CD1c-positive myeloid dendritic cell (primary cell): ENCODE results near the gene ENG.
"Not testable (repeated sequence)": the region's sequence is repeated elsewhere in the genome, so short reads cannot be mapped to it uniquely, and the experiment has no call there.

Experiments
- DNase-seq: peaks from one replicate; pipeline ENCODE4 v3.0.0-alpha.2; 2016; ENCODE audit errors: extremely low spot score

Gene ENG

GRCh38 chr9:127845619-127846018, 8.8 kb downstream of the ENG start:
- not testable (repeated sequence) for DNase-seq

- no peak for DNase-seq
Observed at GRCh38 chr9:127844821-127845359, 9.6 kb downstream of the ENG start.

- peak; percentile 0 for DNase-seq
Observed at GRCh38 chr9:127841087-127841835, 13.2 kb downstream of the ENG start.

GRCh38 chr9:127838375-127839078, 15.9 kb downstream of the ENG start:
- DNase-seq: peak; percentile 95

- DNase-seq: no peak
Observed at GRCh38 chr9:127837346-127837745, 17.1 kb downstream of the ENG start.

- peak; percentile 59 for DNase-seq
Observed at GRCh38 chr9:127836561-127836960, 17.9 kb downstream of the ENG start.

GRCh38 chr9:127835991-127836516, 18.4 kb downstream of the ENG start:
- peak; percentile 92 for DNase-seq

GRCh38 chr9:127833555-127833954, 20.9 kb downstream of the ENG start:
- peak; percentile 95 for DNase-seq

GRCh38 chr9:127832248-127832647, 22.2 kb downstream of the ENG start:
- DNase-seq: no peak

GRCh38 chr9:127829205-127829906, 25.1 kb downstream of the ENG start:
- no peak for DNase-seq

GRCh38 chr9:127828262-127829031, 26.0 kb downstream of the ENG start:
- peak; percentile 59 for DNase-seq

GRCh38 chr9:127826253-127826913, 28.1 kb downstream of the ENG start:
- no peak for DNase-seq

- no peak for DNase-seq
Observed at GRCh38 chr9:127825319-127826051, 29.0 kb downstream of the ENG start.

GRCh38 chr9:127822108-127822507, 32.4 kb downstream of the ENG start:
- DNase-seq: no peak

- no peak for DNase-seq
Observed at GRCh38 chr9:127818574-127818973, 35.9 kb downstream of the ENG start.

- DNase-seq: no peak
Observed at GRCh38 chr9:127817881-127818434, 36.5 kb downstream of the ENG start.

GRCh38 chr9:127816728-127817127, 37.7 kb downstream of the ENG start:
- DNase-seq: no peak

GRCh38 chr9:127816362-127816725, 38.1 kb downstream of the ENG start:
- no peak for DNase-seq

- no peak for DNase-seq
Observed at GRCh38 chr9:127815512-127816361, 38.7 kb downstream of the ENG start.
